ENCODE results near the gene CHCHD6. TPM values are rescaled to one million over a fixed set of nuclear protein-coding genes. Genes with fewer than 3 reads are reported as not detected.
"Not testable (repeated sequence)": the region's sequence is repeated elsewhere in the genome, so short reads cannot be mapped to it uniquely, and the experiment has no call there.

CHCHD6 gene
- total RNA-seq, 1 donor from 2014 or later = 6.7 TPM

- DNase-seq (ENCODE audit: low read depth in 2 of 2) = no peak
Observed at GRCh38 chr3:126766653-126767052, 62.6 kb downstream of the CHCHD6 start.

DNA sequence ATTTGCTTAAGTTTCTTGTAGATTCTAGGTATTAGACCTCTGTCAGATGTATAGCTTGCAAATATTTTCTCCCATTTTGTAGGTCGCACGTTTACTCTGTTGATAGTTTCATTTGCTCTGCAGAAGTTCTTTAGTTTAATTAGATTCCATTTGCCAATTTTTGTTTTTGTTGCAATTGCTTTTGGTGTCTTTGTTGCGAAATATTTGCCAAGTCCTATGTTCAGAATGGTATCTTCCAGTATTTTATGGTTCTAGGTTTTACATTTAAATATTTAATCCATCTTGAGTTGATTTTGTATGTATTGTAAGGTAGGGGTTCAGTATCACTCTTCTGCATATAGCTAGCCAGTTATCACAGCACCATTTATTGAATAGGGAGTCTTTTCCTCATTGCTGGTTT is 64.9 kb downstream of the CHCHD6 start:
- DNase-seq (ENCODE audit: low read depth in 2 of 2) = no peak

DNA sequence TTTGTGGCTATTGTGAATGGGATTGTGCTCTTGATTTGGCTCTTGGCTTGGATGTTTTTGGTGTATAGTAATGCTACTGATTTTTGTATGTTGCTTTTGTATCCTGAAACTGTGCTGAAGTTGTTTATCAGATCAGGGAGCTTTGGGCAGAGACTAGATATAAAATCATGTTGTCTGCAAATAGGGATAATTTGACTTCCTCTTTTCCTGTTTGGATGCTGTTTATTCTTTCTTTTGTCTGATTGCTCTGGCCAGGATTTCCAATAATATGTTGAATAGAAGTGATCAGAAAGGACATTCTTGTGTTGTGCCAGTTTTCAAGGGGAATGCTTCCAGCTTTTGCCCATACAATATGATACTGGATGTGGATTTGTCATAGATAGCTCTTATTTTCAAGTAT is 66.1 kb downstream of the CHCHD6 start:
- no peak for DNase-seq (ENCODE audit: low read depth in 2 of 2)

GRCh38 chr3:126773167-126773566 is 69.1 kb downstream of the CHCHD6 start:
- no peak for DNase-seq (ENCODE audit: low read depth in 2 of 2)

DNA sequence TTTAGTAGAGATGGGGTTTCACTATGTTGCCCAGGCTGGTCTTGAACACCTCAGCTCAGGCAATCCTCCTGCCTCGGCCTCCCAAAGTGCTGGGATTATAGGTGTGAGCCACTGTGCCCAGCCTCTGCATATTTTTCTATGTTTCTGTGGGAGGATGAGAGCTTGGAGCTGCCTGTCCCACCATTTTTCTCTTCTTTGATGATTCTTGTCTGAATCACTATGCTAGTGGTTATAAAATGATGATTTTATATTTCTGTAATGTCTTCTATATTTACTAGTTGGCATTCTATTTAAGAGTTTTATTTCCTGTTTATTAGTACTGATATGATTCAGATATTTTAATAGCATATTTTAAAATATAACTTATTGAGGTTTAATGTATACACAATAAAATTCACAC is 69.7 kb downstream of the CHCHD6 start:
- DNase-seq (ENCODE audit: low read depth in 2 of 2) = no peak

- no peak for DNase-seq (ENCODE audit: low read depth in 2 of 2)
Observed at GRCh38 chr3:126777366-126777765, 73.3 kb downstream of the CHCHD6 start.

- DNase-seq (ENCODE audit: low read depth in 2 of 2) = no peak
Observed at GRCh38 chr3:126780666-126781065, 76.6 kb downstream of the CHCHD6 start.

DNA sequence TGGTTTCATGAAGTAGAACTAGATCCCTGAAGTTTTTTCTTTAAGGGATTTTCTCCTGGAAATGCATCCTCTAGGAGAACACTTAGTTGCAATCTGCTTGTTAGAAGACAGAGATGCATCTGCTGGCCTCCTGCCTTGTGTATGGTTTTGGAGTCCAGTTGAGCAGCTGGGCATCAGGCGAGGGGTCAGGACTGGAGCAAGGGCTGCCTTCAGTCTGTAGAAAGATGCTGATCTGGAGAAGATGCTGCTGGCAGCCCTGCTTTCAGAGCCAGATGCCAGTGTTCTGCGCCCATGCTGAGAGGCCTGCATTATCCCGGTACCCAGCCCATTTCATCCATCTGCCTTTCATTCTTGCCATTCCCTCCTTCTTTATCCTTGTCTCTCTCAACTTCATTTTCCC is 77.4 kb downstream of the CHCHD6 start:
- DNase-seq (ENCODE audit: low read depth in 2 of 2) = no peak

DNA sequence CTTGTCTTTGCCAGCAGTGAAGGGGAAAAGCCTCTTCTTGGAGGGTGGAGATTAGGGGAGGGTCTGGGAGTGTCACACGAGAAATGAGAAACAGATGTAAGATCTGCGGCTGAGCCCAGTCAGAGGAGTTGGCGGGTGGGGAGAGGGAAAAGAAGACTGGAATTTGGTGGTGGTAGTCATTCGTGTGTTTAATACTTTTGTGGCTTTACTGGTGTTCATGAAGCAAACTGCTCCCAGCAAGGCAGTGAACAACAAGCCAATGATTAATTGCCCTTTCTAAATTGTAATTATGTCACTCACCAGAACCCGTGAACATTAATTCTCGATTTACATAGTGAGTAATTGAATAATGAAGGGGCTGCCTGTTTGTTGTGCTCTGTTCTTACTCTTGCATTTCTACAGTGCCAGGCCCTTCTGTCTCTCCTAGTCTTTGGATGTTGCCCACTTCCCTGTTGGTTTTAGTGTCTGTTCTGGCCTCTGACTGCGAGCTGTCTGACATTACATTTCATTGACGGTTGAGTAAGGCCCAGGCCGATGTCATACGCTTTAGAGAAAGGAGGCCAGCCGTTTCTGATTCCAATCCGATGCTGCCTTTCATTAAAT is 78.0 kb downstream of the CHCHD6 start:
- DNase-seq (ENCODE audit: low read depth in 2 of 2) = no peak

- DNase-seq (ENCODE audit: low read depth in 2 of 2) = peak in 1 of 2 donors; percentile 5
Observed at GRCh38 chr3:126782536-126782935, 78.5 kb downstream of the CHCHD6 start.

- no peak for DNase-seq (ENCODE audit: low read depth in 2 of 2)
Observed at GRCh38 chr3:126784254-126784653, 80.2 kb downstream of the CHCHD6 start.

- DNase-seq (ENCODE audit: low read depth in 2 of 2) = not testable (repeated sequence)
Observed at GRCh38 chr3:126791320-126791719, 87.3 kb downstream of the CHCHD6 start.

DNA sequence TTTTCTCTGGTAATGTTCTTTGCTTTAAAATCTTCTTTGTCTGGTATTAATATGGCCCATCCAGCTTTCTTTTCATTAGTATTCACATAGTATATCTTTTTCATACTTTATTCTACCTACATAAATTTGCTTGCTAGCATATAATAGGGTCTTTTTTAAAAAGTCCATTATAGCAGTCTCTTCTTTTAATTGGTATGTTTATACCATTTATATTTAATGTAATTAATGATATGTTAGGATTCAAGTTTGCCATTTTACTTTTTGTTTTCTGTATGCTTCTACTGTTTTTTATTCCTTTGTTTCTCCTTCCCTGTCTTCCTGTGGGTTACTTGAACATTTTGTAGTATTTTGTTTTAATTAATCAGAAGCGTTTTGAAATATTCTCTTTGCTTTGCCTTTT is 89.0 kb downstream of the CHCHD6 start:
- DNase-seq (ENCODE audit: low read depth in 2 of 2) = no peak

GRCh38 chr3:126797563-126797962 is 93.5 kb downstream of the CHCHD6 start:
- DNase-seq (ENCODE audit: low read depth in 2 of 2) = no peak

GRCh38 chr3:126798521-126798920 is 94.5 kb downstream of the CHCHD6 start:
- DNase-seq (ENCODE audit: low read depth in 2 of 2) = no peak

DNA sequence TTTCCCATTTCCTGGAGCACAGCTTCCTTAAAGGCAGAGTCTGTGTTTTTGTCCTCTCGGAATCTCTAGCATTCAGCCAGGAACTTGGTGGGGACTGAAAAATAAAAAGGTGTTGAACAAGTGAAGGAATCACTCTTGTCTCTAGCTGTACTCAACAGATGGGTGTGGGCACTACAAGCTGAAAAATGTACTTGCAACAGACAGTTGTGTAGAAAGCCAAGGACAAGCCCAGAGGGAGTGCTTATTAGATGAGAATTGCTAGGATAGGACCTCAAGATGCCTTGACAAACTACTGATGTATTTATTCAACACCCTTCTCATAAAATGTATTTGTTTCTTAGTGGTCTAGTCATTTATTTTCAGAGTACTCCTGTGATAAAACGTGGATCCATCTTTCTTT is 95.1 kb downstream of the CHCHD6 start:
- no peak for DNase-seq (ENCODE audit: low read depth in 2 of 2)

- DNase-seq (ENCODE audit: low read depth in 2 of 2) = not testable (repeated sequence)
Observed at GRCh38 chr3:126801312-126801711, 97.3 kb downstream of the CHCHD6 start.

GRCh38 chr3:126807795-126808194 is 103.8 kb downstream of the CHCHD6 start:
- no peak for DNase-seq (ENCODE audit: low read depth in 2 of 2)

DNA sequence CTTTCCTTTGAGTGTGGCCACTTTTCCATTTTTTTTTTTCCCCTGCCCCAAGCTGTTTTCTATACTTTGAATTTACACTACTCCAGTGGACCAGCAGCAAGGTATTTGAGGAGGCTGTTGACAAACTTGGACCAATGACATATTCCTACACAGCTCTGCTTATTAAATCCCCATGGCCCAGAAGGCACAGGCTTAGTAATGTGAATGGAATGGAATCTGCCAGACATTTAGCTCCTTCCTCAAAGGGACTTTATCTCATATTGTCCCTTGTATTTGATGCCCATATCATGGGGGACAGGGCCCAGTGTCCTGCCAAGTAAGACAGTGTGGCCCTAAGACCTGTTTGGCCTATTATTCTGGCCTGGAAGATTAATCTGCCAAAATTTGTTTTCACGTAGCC is 107.5 kb downstream of the CHCHD6 start:
- DNase-seq (ENCODE audit: low read depth in 2 of 2) = no peak

GRCh38 chr3:126816298-126816697 is 112.3 kb downstream of the CHCHD6 start:
- DNase-seq (ENCODE audit: low read depth in 2 of 2) = no peak

GRCh38 chr3:126816986-126817777 is 113.1 kb downstream of the CHCHD6 start:
- no peak for DNase-seq (ENCODE audit: low read depth in 2 of 2)

DNA sequence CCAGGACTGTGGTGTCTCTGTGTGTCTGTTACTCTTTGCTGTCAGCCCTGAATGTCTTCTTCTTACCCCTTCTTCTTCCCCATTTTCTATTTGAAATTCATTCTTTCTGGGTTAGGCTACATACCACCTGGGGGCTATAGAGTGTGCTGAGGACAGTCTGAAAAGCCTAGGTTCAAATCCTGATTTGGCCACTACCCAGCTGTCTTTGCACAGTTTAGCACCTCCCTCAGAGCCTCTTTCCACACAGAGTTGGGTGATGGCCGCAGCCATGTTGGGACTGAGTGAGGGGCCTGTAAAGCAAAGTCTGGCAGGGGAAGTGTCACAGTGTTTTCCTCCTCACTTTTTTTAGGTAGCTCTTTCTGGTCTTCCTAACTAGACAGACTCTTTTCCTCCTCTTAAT is 113.7 kb downstream of the CHCHD6 start:
- DNase-seq (ENCODE audit: low read depth in 2 of 2) = no peak

DNA sequence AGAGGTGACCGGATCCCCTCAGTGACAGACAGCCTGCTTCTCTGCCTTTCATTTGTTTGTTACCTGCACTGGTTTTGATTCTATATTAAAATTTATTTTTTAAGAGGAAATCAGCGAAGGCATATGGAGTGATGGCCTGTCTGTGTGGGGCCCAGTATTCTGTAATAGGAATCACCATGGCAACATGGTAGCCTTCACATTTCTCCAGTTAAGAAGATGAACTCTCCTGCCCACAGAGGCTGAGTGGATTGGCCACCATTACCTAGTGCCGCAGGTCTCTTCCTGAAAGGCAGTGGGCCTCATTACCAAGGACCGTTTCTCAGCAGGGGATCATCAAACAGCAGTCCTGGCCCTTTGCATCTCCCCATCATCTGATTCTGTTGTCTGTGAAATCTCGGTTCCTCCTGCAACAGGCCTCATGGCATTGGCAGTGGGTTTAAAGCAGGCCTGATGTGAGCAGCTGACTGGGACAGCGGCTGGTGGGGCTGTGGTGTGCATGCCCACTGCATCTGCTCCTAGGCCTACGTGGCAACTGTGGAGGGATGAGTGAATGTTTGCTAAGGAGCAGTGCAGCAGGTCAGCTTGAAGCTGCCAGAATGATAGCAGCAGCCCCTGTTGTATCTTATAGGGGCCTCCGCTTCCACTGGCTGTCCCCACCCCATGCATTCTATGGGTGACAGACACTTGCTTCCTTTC is 114.5 kb downstream of the CHCHD6 start:
- DNase-seq (ENCODE audit: low read depth in 2 of 2) = no peak

All from dermis microvascular lymphatic vessel endothelial cell (primary cell).